Measurements from ENCODE around the gene ANKS1B. TPM values are rescaled to one million over a fixed set of nuclear protein-coding genes. Genes with fewer than 3 reads are reported as not detected.

The ANKS1B gene
- total RNA-seq, 4 donors from 2014 or later = 34.5 to 81.9 (median 71.1) TPM

- no peak overlapping the region for H3K4me3 ChIP-seq (replicated peaks in 1 of 3)
- no peaks in the 10 kb centered on the region for H3K4me1 ChIP-seq
- H3K36me3 ChIP-seq = no peaks in the 10 kb centered on the region
- H3K9me3 ChIP-seq = no peaks in the 10 kb centered on the region
- DNase-seq = no peak
- no peaks in the 10 kb centered on the region for H3K27me3 ChIP-seq
- no peak for TF ChIP-seq CTCF (IDR thresholded peaks at IDR 0.05)
- no peak for TF ChIP-seq POLR2A (IDR thresholded peaks at IDR 0.05)
- intact Hi-C loops (cut with DNase I) = no loop called here
- no peak overlapping the region for H3K27ac ChIP-seq
These were observed 1061.9 kb downstream of the ANKS1B start for GRCh38 chr12:98922871-98923270.

DNA sequence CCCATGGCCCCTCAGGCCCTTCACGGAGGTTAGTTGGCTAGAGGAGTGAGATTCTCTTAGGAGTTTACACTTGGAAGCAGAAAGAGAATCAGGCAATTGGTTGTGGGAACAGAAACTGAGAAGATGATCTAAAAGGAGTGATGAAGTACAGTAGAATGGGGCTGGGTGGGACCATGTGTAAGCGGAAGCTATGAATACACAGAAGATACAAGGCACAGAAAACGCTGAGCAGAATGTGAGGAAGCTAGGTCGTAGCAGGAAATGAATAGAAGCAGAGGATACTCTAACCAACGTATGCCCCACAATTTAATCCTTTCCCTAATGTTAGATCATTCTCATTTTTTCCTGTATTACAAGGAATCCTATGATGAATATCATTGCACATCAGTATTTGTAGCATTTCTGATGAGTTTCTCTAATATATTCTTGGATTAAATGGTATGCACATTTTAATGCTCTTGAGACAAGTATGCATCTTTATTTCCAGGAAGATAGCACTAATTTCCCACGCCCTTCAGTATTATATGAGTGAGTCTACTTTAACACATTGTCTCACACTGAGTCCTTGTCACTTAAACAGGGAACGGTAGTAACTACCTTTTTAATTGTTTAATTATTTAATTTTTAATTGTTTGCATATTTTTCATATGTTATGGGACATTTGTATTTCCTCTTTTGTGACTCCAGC, 1066.4 kb downstream of the ANKS1B start:
- Histone ChIP-seq H3K36me3 (no peaks in the 10 kb centered on the region), H3K27me3 (no peaks in the 10 kb centered on the region), H3K9me3 (no peaks in the 10 kb centered on the region), H3K27ac (no peak overlapping the region), H3K4me1 (no peaks in the 10 kb centered on the region), H3K4me3 (replicated peaks in 1 of 3) (no peak overlapping the region)
- TF ChIP-seq CTCF (IDR thresholded peaks at IDR 0.05) (no peak), POLR2A (IDR thresholded peaks at IDR 0.05) (no peak)
- intact Hi-C loops (cut with DNase I) = no loop called here
- DNase-seq = no peak
- WGBS, 2 donors = 84% methylated on average over 7 of the region's 7 CpGs

- Histone ChIP-seq H3K4me3 (replicated peaks in 1 of 3) (no peak overlapping the region), H3K9me3 (no peaks in the 10 kb centered on the region), H3K4me1 (no peaks in the 10 kb centered on the region), H3K27ac (no peak overlapping the region), H3K27me3 (no peaks in the 10 kb centered on the region), H3K36me3 (no peaks in the 10 kb centered on the region)
- DNase-seq = no peak
- intact Hi-C loops (cut with DNase I) = no loop called here
- 67 to 71% methylated on average over 5 of the region's 5 CpGs for WGBS, 2 donors
- no peak for TF ChIP-seq CTCF (IDR thresholded peaks at IDR 0.05)
- TF ChIP-seq POLR2A (IDR thresholded peaks at IDR 0.05) = no peak
These were observed 1068.6 kb downstream of the ANKS1B start for GRCh38 chr12:98916106-98916505.

DNA sequence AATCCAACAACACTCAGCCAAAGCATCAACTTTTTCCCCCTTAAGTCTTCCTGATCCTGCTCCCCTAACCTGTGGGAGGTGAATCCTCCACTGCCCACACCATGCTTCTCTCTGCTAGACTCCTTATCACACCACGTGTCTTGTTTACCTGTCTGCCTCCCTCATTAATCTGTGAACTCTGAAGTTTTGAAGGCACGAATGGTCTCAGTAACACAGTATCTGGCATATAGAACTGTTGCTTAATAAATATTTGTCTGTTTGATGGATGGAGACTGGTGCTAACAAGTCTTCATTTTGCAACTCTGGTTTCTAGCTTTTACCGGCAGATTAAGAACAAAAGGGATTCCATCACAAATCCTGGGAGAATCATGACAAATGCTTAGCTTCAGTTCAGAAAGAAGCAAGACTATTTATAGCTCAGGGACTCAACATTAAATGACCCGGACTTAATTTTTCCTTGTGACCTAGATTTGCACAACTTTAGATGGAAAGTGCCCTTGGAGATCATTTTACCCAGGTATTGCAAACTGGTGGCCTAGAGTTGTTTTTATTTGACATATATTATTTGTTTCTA, 1072.2 kb downstream of the ANKS1B start:
- Histone ChIP-seq H3K27ac (no peak overlapping the region), H3K9me3 (no peaks in the 10 kb centered on the region), H3K4me1 (no peaks in the 10 kb centered on the region), H3K4me3 (replicated peaks in 1 of 3) (no peak overlapping the region), H3K36me3 (no peaks in the 10 kb centered on the region), H3K27me3 (no peaks in the 10 kb centered on the region)
- DNase-seq = no peak
- 51% methylated on average over 4 of the region's 4 CpGs for WGBS, 2 donors
- intact Hi-C loops (cut with DNase I) = no loop called here
- TF ChIP-seq POLR2A (IDR thresholded peaks at IDR 0.05) (no peak), CTCF (IDR thresholded peaks at IDR 0.05) (no peak)

GRCh38 chr12:98911396-98911795, 1073.3 kb downstream of the ANKS1B start:
- no peak for DNase-seq
- 73 to 75% methylated on average over 2 of the region's 2 CpGs for WGBS, 2 donors
- H3K4me1 ChIP-seq = no peaks in the 10 kb centered on the region

More at GRCh38 chr12:98911396-98911795, 1073.3 kb downstream of the ANKS1B start:
- Histone ChIP-seq H3K27ac (no peak overlapping the region), H3K9me3 (no peaks in the 10 kb centered on the region), H3K27me3 (no peaks in the 10 kb centered on the region), H3K4me3 (replicated peaks in 1 of 3) (no peak overlapping the region), H3K36me3 (no peaks in the 10 kb centered on the region)
- TF ChIP-seq CTCF (IDR thresholded peaks at IDR 0.05) = no peak
- no peak for TF ChIP-seq POLR2A (IDR thresholded peaks at IDR 0.05)
- intact Hi-C loops (cut with DNase I) = no loop called here

All from thyroid gland (tissue), 4 donors.